Mesothelial cell of epicardium (in vitro differentiated cells): ENCODE data around the gene TIGD3. TPM values are rescaled to one million over a fixed set of nuclear protein-coding genes. Genes with fewer than 3 reads are reported as not detected.

Source experiments
- DNase-seq, 2 experiments: peaks; one replicate each; pipeline ENCODE4 v3.0.0; 2021; ENCODE audit warnings: low spot score in 2 of 2; ENCODE audit not compliant: unreplicated experiment in 2 of 2
- H3K27ac Mint-ChIP-seq: 2 replicates; pipeline ENCODE4 v1.8.0; 2021; ENCODE audit warnings: mixed read lengths
- H3K27me3 Mint-ChIP-seq: 2 replicates; pipeline ENCODE4 v1.8.0; 2021; ENCODE audit warnings: low read depth, mixed read lengths
- H3K36me3 Mint-ChIP-seq: 2 replicates; pipeline ENCODE4 v1.8.0; 2021; ENCODE audit warnings: mixed read lengths
- H3K4me1 Mint-ChIP-seq: 2 replicates; pipeline ENCODE4 v1.8.0; 2021; ENCODE audit warnings: mixed read lengths
- H3K4me3 Mint-ChIP-seq: 2 replicates; pipeline ENCODE4 v1.8.0; 2021; ENCODE audit warnings: mild to moderate bottlenecking, moderate library complexity, mixed read lengths
- H3K9me3 Mint-ChIP-seq: 2 replicates; pipeline ENCODE4 v1.8.0; 2021; ENCODE audit warnings: mixed read lengths
- total RNA-seq: library from RNA; stranded (reverse); gene quantifications from 3 replicates; pipeline ENCODE4 v1.2.1, GENCODE V29; 2021
- TF ChIP-seq, protein P1 (sequence below): fragments of 200-600 bp; sonication (generic); IDR thresholded peaks from one replicate; pipeline ENCODE4 v1.5.0; 2021; ENCODE audit warnings: antibody characterized with exemption; ENCODE audit not compliant: unreplicated experiment

The TIGD3 gene
- total RNA-seq, 1 donor from 2014 or later: 0.60 TPM

DNA sequence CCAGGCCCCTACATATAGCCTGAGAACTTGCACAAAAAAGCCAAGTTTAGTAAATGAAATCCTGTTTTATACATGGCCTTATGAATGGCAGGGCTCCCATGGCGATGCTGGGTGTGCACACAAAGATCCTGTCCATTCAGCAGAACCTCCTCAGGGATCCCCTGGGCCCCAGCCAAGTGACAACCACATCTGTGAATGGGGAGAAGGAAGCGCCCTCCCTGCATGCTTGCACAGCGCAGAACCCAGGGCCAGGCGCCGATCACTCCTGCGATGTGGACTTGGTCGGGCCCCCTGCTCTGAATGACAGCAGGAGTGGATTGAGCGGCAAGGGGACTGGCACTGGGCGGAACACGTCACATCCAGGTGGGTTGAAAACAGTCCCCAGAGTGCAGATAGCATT is 44.3 kb upstream of the TIGD3 start:
- peaks cover 16% of the 10 kb centered on the region for H3K27me3 Mint-ChIP-seq
- no peaks in the 10 kb centered on the region for H3K9me3 Mint-ChIP-seq
- H3K4me1 Mint-ChIP-seq: peaks cover 7% of the 10 kb centered on the region
- no peaks in the 10 kb centered on the region for H3K36me3 Mint-ChIP-seq
- H3K27ac Mint-ChIP-seq: no peak overlapping the region
- H3K4me3 Mint-ChIP-seq: no peak overlapping the region
- TF ChIP-seq, protein P1, sequence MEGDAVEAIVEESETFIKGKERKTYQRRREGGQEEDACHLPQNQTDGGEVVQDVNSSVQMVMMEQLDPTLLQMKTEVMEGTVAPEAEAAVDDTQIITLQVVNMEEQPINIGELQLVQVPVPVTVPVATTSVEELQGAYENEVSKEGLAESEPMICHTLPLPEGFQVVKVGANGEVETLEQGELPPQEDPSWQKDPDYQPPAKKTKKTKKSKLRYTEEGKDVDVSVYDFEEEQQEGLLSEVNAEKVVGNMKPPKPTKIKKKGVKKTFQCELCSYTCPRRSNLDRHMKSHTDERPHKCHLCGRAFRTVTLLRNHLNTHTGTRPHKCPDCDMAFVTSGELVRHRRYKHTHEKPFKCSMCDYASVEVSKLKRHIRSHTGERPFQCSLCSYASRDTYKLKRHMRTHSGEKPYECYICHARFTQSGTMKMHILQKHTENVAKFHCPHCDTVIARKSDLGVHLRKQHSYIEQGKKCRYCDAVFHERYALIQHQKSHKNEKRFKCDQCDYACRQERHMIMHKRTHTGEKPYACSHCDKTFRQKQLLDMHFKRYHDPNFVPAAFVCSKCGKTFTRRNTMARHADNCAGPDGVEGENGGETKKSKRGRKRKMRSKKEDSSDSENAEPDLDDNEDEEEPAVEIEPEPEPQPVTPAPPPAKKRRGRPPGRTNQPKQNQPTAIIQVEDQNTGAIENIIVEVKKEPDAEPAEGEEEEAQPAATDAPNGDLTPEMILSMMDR: no peak
- no peak for DNase-seq

DNA sequence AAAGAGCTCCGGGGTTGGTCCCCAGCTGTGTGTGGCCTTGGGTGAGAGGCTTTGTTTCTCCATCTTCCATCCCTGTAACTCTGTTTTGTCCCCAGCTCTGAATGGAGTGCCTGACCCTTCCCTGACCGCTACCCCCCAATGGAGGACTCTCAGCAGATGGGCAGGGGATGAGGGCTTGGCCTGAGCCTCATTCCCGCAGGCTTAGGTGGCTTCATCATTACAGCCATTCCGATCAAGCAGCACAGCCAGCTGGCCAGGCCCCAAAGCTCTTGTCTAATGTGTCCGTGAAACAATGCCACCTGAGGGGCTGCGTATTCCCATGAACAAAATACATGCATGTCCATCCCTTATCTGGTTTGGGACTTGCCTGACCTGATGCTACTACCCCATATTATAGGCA is 43.8 kb upstream of the TIGD3 start:
- no peak overlapping the region for H3K27ac Mint-ChIP-seq
- TF ChIP-seq, protein P1: no peak
- peaks cover 8% of the 10 kb centered on the region for H3K4me1 Mint-ChIP-seq
- H3K9me3 Mint-ChIP-seq: no peaks in the 10 kb centered on the region
- peaks cover 16% of the 10 kb centered on the region for H3K27me3 Mint-ChIP-seq
- H3K36me3 Mint-ChIP-seq: no peaks in the 10 kb centered on the region
- no peak overlapping the region for H3K4me3 Mint-ChIP-seq
- no peak for DNase-seq

DNA sequence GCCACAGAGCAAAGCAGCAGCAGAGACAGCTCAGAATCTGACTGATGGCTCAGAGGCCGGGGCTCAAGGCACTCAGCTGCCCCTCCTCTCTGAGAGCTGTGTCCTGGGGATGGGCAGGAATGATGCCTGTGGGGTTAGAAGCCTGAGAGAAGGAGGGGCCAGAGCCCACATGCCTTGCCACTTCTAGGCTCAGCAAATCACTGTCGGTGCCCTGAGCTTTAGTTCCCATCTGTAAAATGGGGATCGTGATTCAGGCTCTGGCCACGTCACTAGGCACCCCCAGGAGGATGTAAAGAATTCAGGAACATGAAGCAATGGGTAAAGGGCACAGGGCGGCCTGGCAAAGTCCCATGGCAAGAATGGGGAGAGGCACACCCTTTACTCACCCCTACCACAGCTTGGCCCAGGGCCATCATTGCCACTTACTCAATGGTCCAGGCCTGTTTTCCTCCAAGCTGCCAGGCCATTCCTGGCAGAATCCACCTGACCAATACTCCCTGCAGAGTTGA is 43.3 kb upstream of the TIGD3 start:
- peaks cover 16% of the 10 kb centered on the region for H3K27me3 Mint-ChIP-seq
- no peak overlapping the region for H3K27ac Mint-ChIP-seq
- no peak overlapping the region for H3K4me3 Mint-ChIP-seq
- H3K36me3 Mint-ChIP-seq: no peaks in the 10 kb centered on the region
- H3K4me1 Mint-ChIP-seq: peaks cover 13% of the 10 kb centered on the region
- DNase-seq: no peak
- TF ChIP-seq, protein P1: no peak
- no peaks in the 10 kb centered on the region for H3K9me3 Mint-ChIP-seq

DNA sequence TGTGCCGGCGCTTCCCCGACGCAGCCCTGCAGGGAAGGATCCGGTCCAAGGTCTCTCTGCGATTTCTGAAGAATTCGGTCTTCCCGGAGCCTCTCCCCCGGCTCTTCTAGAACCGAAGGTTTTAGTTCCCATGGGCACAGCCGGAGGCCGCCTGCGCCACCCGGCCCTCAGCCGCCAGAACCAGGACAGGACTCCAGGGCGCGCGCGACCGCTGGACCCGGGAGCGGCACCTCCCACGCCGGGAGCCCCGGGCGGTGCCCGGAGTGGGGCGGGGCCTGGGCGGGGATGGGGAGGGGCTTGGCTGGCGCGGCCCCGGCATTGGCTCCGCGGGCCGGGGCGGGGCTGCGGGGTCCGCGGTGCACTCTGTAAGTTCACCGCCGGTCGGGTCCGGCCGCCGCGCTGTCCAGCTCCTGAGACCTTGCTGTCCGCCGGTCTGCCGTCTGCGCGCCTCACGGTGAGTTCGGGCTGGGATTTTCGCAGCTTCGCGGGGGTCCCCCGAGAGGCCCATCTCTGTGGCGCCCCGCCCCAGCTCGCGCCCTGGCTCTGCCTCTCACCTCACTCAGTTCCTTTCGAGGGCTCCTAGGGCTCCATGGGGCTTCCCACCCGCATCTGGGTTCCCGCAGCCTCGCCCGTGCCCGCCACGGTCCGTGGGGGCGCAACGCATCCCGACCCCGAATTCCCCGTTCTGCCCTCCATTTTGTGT is 39.9 kb upstream of the TIGD3 start, which contains the start of gene CDC42EP2:
Gene CDC42EP2 (plus strand): TSS at position 366 of the 703 bp plus-strand sequence. CDS start 6,033 bp downstream, outside the sequence.
- no peaks in the 10 kb centered on the region for H3K9me3 Mint-ChIP-seq
- peak within 1 kb of the TSS; percentile 64 for H3K27ac Mint-ChIP-seq
- peaks cover 24% of the 10 kb centered on the region for H3K4me1 Mint-ChIP-seq
- TF ChIP-seq, protein P1: no peak
- H3K27me3 Mint-ChIP-seq: peaks cover 16% of the 10 kb centered on the region
- no peaks in the 10 kb centered on the region for H3K36me3 Mint-ChIP-seq
- H3K4me3 Mint-ChIP-seq: peak within 1 kb of the TSS; percentile 73
- DNase-seq: peak; percentile 70 to 78

DNA sequence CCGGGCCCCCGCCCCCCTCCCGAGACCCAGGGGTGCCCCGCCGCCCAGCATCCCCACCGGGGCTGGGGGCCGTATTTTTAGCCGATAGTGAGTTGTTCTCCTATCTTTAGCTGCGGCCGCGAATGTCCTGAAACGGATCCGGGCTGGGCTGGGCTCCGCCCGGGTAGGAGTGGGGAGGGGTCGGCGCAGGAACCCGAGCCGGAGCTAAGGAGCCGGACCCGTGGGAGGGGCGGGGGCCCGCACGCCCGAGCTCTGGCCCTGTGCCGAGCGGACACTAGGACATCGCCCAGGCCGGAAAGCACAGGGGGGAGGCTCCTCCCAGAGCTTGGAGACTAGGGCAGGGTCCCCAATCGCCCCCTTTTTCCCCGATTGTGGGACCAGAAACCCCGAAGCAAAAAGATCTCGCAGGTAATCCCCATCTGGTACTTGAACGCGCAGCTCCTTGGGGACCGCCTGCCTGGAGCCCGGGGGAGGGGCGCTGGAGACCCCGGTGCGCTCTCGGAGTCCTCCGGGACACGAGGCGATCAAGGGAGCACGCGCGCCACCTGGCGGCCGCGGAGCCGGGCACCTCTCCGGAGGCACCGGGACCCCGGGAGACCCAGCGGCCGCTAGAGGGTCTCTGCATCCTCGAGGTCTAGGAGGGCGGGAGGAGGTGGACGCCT is 39.2 kb upstream of the TIGD3 start:
- Mint-ChIP-seq H3K27ac (peak overlapping the region; percentile 51), H3K27me3 (peaks cover 16% of the 10 kb centered on the region), H3K36me3 (no peaks in the 10 kb centered on the region), H3K9me3 (no peaks in the 10 kb centered on the region), H3K4me3 (peak overlapping the region; percentile 72), H3K4me1 (peaks cover 24% of the 10 kb centered on the region)
- TF ChIP-seq, protein P1: peak; percentile 90
- DNase-seq: peak; percentile 86 to 97
